Dermis microvascular lymphatic vessel endothelial cell (primary cell): ENCODE measurements around the gene MATK. TPM values are rescaled to one million over a fixed set of nuclear protein-coding genes. Genes with fewer than 3 reads are reported as not detected.

Experiments used
- DNase-seq, 2 donors: peaks; one replicate each; pipeline versions ENCODE4 v3.0.0 to v3.0.0-alpha.2; 2010; ENCODE audit warnings: low read depth in 2 of 2
- total RNA-seq: library from RNA; depleted of rRNA; stranded (reverse); fragments of >200 nt; gene quantifications from 2 replicates; pipeline ENCODE4 v1.2.1, GENCODE V29; 2014

The MATK gene
- total RNA-seq, 1 donor from 2014 or later = 0.64 TPM

DNA sequence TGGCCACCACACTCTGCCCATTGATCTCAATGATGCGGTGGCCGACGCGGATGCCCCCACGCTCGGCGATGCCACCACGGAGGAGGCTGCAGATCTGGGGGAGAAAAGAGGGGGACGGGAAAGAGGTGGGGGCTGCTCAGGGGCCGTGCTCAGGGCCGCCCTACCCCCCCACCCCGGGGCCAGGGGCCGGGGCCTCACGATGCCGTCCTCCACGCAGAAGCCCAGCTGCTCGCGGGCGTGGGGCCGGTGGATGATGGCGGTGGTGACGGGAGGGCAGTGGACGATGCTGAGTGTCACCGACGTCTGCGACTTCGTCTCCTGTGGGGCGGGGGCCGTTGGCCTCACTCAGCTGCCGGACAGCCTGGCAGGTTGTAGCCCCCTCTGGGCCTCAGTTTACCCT lies 34.9 kb downstream of the MATK start:
- no peak for DNase-seq

DNA sequence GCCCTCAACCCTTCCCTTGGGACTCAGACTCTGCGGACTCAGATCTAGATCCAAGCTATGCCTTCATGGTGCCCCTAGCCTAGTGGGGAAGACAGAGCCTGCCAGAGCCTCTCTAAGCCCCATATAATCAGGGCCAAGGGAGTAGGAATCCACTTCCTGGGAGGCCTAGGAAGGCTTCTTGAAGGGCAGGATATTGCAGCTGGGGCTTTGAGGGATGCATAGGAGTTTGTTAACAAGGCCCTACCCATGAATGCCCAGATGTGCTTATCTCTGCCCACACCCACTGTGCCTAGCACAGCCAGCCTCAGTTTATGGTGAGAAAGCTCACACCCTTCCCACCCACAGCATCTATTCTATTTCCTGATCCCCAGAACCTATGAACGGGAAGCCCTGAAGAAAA lies 36.0 kb downstream of the MATK start:
- DNase-seq = no peak

DNA sequence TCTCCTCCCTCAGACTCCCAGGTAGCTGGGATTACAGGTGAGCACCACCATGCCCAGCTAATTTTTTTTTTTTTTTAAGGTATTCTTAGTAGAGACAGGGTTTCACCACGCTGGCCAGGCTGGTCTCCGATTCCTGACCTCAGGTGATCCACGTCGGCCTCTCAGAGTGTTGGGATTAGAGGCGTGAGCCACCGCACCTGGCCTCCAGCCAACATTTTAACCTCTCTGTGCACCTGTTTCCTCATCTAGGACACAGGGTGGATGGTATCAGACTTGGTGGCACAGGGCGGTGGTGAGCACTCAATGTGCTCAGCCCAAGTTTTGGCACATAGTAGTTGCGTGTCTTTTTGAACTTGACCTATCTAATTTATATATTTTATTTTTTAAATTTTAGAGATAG lies 37.2 kb downstream of the MATK start:
- no peak for DNase-seq

DNA sequence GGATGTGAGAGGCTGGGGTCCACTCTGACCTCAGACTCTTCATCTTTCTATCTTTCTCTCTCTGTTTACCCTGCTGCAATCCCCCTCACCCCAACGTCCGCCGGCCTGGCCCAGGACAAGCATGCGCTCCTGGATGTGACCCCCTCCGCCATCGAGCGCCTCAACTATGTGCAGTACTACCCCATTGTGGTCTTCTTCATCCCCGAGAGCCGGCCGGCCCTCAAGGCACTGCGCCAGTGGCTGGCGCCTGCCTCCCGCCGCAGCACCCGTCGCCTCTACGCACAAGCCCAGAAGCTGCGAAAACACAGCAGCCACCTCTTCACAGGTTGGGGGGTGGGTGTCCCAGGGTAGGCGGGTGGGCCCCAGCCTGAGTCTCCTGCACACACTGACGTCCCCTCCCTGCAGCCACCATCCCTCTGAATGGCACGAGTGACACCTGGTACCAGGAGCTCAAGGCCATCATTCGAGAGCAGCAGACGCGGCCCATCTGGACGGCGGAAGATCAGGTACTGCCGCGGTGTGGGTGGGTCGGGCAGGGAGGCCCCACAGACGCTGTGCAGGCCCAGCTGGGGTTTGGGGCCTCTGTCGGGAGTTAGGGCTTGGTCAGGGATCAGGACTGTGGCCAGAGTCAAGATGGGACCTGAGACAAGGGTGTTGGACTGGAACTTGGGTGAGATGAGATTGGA lies 39.7 kb downstream of the MATK start:
- DNase-seq = no peak

DNA sequence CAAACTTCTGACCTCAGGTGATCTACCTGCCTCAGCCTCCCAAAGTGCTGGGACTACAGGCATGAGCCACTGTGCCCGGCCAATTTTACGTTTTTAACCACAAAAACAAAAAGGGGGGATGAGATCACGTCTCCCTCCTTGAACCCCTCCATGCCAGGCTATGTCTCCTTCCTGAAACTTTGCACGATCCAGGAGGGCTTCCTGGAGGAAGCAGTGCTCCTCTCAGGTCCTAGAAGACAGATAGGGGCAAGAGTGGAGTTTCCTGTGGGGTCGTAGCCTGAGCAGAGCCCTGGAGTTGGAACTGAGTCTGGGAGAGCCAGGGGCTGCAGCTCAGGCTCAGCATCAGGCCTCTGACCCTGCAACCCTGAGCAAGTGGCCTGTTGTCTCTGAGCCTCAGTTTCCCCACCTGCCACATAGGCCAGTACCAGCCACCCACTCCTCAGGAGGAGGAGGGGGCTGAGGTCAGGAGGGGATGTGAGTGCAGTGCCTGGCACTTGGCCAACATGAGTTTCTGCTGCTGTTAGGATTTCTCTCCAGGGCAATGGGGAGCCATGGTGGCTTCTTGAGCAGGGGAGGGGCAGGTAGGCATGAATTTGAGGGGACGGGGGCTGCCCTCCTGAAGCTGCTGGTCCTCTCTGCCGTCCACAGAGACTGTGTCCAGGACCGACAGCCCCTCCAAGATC lies 40.7 kb downstream of the MATK start:
- DNase-seq = no peak

DNA sequence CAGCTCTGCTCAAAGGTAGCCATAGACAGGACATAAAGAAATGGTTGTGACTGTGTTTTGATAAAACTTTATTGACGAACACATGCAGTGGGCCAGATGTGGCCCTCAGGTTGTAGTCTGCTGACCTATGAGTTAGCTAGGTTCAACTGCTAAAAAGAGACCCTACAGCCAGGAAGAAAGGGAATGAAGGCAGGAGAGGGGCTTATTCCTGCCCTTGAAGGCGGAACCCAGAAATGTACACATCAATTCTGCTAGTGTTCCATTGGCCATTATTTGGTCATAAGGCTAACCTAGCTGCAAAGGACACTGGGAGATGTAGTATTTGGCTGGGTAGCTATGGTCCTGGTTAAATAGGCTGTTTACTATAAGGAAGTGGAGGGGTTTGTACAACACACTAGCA lies 42.7 kb downstream of the MATK start:
- peak in 1 of 2 donors; percentile 23 for DNase-seq

DNA sequence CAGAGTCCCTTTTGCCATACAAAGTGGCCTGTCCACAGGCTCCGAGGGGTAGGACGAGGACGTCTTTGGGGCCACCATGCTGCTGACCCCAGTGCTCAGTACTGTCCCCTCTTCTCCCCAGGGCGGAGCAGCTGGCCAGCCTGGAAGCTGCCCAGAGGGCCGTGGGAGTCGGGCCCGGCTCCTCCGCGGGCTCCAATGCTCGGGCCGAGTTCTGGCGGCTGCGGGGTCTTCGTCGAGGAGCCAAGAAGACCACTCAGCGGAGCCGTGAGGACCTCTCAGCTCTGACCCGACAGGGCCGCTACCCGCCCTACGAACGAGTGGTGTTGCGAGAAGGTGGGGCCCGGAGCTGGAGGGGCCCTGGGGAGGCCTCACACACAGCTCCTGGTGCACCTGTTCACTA lies 45.8 kb downstream of the MATK start:
- DNase-seq = no peak

DNA sequence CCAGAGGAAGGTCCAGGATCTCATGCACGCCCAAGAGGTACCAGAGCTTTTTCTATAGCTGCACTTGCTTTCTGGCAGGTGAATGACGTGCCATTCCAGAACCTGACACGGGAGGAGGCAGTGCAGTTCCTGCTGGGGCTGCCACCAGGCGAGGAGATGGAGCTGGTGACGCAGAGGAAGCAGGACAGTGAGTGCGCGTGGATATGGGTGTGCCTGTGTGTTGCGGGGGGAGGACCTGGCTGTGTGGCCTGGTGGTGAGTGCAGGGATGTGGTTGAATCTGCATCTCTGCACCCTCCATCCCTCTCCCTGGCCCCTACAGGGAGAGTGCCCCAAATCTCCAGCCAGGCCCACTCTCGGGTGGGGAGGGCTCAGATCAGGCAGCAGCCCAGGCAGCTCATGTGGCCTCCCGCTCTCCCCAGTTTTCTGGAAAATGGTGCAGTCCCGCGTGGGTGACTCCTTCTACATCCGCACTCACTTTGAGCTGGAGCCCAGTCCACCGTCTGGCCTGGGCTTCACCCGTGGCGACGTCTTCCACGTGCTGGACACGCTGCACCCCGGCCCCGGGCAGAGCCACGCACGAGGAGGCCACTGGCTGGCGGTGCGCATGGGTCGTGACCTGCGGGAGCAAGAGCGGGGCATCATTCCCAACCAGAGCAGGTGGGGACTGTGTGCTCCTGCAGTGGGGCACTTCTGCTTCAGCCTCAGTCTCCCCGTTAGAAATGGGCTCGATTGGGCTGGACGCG lies 47.5 kb downstream of the MATK start:
- DNase-seq = no peak

DNA sequence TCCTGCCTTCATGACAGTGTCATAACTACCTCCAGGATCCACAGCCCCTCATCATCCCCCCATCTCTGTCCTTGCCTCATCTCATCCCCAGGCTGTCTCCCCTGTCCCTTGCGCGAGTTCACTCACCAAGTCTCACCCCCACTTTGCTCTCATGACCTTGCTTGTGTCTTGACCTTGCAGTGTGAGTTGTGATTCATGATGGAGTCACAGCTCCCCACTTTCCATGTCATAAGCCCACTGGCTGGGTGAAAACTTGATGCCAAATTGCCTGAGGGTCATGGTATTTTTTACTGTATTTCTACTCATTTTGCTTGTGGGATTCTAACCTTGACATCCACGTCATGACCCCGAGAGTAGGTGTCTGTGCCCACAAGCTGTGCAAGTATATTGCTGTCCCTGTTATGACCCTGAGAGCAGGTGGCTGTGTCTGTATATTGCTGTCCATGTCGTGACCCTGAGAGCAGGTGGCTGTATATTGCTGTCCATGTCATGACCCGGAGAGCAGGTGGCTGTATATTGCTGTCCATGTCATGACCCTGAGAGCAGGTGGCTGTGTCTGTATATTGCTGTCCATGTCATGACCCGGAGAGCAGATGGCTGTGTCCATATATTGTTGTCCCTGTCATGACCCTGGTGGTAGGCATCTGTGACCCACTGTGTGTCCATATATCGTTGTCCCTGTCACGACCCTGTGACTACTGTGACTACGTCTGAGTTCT lies 48.5 kb downstream of the MATK start:
- DNase-seq = no peak

DNA sequence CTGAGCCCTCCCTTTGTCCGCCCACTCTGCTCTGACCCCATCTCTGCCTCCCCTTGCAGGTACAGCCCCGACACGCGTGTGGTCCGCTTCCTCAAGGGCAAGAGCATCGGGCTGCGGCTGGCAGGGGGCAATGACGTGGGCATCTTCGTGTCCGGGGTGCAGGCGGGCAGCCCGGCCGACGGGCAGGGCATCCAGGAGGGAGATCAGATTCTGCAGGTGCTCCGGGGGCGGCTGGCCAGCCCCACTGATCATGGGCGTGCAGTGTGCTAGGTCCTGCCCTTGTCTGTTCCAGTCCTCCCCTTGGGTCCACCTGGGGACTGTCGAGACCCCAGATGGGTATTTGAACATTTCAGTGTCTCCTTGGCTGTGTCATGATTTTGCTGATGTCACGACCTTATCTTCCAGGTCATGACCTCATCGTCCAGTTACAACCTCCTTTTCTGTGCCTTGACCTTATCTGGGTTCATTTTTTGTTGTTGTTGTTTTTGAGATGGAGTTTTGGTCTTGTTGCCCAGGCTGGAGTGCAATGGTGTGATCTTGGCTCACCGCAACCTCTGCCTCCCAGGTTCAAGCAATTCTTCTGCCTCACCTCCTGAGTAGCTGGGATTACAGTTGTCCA lies 50.0 kb downstream of the MATK start:
- DNase-seq = no peak

DNA sequence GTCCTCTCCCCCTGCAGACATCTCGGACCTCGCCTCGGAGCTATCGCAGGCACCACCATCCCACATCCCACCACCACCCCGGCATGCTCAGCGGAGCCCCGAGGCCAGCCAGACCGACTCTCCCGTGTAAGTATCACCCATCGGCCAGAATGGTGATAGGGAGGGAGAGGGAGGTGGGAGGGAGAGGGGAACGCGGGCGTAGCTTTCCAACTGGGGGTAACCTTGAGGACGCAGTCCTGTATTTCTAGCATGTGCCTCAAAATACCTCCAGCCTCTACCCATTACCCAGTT lies 51.9 kb downstream of the MATK start:
- DNase-seq = no peak

DNA sequence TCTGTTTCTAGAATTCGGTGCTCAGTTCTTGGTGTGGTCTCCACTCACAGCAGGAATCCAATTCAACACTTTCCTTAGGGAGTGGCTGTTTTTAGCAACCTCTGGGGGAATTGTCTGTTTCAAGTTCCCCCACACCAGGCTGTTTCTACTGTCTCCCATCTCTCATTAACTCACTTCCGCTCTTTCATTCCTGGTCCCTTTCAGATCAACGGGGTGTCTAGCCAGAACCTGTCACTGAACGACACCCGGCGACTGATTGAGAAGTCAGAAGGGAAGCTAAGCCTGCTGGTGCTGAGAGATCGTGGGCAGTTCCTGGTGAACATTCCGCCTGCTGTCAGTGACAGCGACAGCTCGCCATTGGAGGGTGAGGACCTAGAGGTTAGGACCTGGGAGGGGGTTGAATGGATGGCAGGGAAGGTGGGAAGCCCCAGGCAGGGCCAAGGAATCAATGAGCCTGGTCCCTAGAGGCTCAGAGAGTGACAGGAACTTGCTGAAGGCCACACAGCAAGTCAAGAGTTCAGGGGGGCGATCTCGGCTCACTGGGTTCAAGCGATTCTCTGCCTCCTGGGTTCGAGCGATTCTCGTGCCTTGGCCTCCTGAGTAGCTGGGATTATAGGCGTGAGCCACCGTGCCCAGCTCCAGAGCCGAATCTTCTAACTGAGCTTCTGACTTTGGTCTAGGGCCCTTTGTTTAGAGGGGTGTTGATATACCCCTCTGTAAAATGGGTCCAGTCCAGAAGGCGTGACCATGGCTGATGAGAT lies 52.5 kb downstream of the MATK start:
- DNase-seq = no peak

DNA sequence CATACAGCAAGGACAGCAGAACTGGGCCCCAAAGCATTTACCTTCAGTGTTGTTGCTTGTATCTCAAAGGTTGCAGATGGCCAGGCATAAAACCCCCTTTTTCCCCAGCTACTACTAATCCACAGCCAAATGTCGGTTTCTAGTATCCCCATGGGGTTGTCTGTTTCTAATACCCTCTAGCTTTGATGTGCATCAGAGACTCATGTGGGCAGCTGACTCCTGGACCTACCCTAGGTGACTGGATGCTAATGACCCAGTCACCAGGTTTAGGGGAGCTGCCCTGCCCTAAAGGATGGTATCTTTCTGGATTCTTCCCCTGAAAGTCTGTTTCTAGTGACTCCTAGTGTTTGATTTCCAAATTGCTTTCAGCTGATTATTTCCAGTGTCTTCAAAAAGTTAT lies 54.1 kb downstream of the MATK start:
- DNase-seq = no peak

DNA sequence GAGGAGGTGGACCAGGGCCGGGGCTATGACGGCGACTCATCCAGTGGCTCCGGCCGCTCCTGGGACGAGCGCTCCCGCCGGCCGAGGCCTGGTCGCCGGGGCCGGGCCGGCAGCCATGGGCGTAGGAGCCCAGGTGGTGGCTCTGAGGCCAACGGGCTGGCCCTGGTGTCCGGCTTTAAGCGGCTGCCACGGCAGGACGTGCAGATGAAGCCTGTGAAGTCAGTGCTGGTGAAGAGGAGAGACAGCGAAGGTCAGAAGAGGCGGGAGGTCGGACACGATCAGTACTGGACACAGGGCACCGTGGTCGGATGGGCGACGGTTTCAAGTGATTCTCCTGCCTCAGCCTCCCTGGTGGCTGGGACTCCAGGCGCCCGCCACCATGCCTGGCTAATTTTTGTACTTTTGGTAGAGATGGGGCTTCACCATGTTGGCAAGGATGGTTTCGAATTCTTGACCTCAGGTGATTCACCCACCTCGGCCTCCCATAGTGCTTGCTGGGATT lies 55.7 kb downstream of the MATK start:
- DNase-seq = no peak

Other genes starting within 250 kb of the MATK start
- gene TEKTIP1, start 247.2 kb downstream of the MATK start, total RNA-seq = not detected in 2 replicates
- gene MFSD12, start 228.8 kb downstream of the MATK start, total RNA-seq = 53.8 and 78.4 TPM in 2 replicates
- gene HMG20B, start 213.4 kb downstream of the MATK start, total RNA-seq = 58.9 and 73.7 TPM in 2 replicates
- gene GIPC3, start 200.9 kb downstream of the MATK start, total RNA-seq = 0.77 and 1.4 TPM in 2 replicates
- gene TBXA2R, start 179.5 kb downstream of the MATK start, total RNA-seq = 1.9 and 2.1 TPM in 2 replicates
- gene CACTIN, start 159.6 kb downstream of the MATK start, total RNA-seq = 18.6 and 25.8 TPM in 2 replicates
- 19.4 and 42.0 TPM in 2 replicates for gene PIP5K1C, start 85.9 kb downstream of the MATK start, total RNA-seq
- gene TJP3, start 78.0 kb downstream of the MATK start, total RNA-seq = under 0.01 TPM in 2 replicates
- 15.0 and 22.5 TPM in 2 replicates for gene APBA3, start 24.7 kb downstream of the MATK start, total RNA-seq
- gene MRPL54, start 23.7 kb downstream of the MATK start, total RNA-seq = 45.1 and 72.9 TPM in 2 replicates
- gene RAX2, start 14.2 kb downstream of the MATK start, total RNA-seq = not detected in 2 replicates
- gene ZFR2, start 82.7 kb upstream of the MATK start, total RNA-seq = 0.13 TPM in 1 of 2 replicates, not detected in the other
- gene ATCAY, start 94.3 kb upstream of the MATK start, total RNA-seq = under 0.01 TPM in 1 of 2 replicates, not detected in the other
- gene NMRK2, start 146.7 kb upstream of the MATK start, total RNA-seq = not detected in 2 replicates
- 127 and 171 TPM in 2 replicates for gene DAPK3, start 184.7 kb upstream of the MATK start, total RNA-seq
- gene EEF2, start 199.1 kb upstream of the MATK start, total RNA-seq = 1,892 and 3,249 TPM in 2 replicates
- gene PIAS4, start 221.4 kb upstream of the MATK start, total RNA-seq = 24.1 and 32.9 TPM in 2 replicates